ENCODE measurements around the gene TTBK1. TPM values are rescaled to one million over a fixed set of nuclear protein-coding genes. Genes with fewer than 3 reads are reported as not detected.

Gene TTBK1
- total RNA-seq, 2 experiments from 2014 or later = 0.20 to 0.80 TPM

DNA sequence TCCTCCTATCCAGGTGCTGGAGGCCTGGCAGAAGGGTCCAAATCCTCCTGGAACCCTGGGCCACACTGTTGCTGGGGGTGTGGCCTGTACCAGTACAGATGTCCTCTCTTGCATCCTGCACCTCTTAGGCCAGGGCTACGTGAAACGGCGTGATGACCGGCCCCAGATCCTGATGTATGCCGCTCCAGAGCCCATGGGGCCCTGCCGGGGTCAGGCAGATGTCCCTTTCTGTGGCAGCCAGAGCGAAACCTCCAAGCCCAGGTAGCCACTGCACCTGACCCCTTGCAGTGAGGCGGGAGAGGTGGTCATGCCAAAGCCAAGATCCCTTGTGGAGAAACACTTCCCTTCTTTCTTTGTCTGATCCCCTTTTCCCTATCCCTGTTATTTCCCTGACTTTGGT lies 28.2 kb upstream of the TTBK1 start:
- no peaks in the 10 kb centered on the region for H3K9me3 Mint-ChIP-seq (ENCODE audit: low read depth)
- peaks cover 3% of the 10 kb centered on the region for H3K36me3 Mint-ChIP-seq
- CTCF ChIA-PET = no interaction called here
- no peak overlapping the region for H3K4me3 Mint-ChIP-seq
- no peak for DNase-seq
- ATAC-seq = no peak
- H3K4me1 Mint-ChIP-seq = no peaks in the 10 kb centered on the region
- no peaks in the 10 kb centered on the region for H3K27me3 Mint-ChIP-seq
- H3K27ac Mint-ChIP-seq = peak overlapping the region; percentile 39

DNA sequence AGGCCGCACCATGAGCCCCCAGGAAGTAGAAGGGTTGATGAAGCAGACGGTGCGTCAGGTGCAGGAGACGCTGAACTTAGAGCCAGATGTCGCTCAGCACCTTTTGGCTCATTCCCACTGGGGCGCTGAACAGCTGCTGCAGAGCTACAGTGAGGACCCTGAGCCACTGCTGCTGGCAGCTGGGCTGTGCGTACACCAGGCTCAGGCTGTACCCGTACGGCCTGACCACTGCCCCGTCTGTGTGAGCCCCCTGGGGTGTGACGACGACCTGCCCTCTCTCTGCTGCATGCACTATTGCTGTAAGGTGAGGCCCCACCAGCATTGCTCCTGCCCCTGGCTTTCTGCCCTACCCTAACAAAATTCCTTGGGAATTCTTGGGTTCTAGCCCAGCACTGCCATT lies 27.1 kb upstream of the TTBK1 start:
- Mint-ChIP-seq H3K9me3 (ENCODE audit: low read depth) (no peaks in the 10 kb centered on the region), H3K27me3 (no peaks in the 10 kb centered on the region), H3K27ac (no peak overlapping the region), H3K36me3 (peaks cover 6% of the 10 kb centered on the region), H3K4me3 (no peak overlapping the region), H3K4me1 (no peaks in the 10 kb centered on the region)
- CTCF ChIA-PET = interaction anchor here (1.9 kb wide), 1 partner anchor 13 kb away, joined by 12 read pairs; the partner anchor contains the start of gene DNPH1
- DNase-seq (no peak), ATAC-seq (no peak)

DNA sequence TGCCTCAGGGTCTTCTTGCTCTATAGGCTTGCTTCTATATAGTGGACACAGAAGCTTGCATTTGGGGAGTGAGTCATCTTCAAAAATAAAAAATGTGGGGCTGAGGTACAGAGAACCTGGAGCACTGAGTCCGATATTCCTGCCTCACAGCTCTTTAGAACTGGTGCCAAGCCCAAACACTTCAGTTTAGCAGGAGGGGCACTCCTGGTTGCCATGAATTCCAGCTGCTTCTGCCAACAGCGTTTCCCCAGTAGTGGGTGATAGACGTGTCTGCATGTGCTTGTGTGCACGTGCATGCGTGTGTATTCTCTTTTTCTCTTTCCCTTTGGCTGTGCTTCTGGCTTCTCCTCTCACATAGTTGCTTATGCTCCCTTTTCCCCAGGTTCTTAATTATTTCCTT lies 25.9 kb upstream of the TTBK1 start:
- H3K4me1 Mint-ChIP-seq = peaks cover 3% of the 10 kb centered on the region
- peaks cover 9% of the 10 kb centered on the region for H3K36me3 Mint-ChIP-seq
- H3K4me3 Mint-ChIP-seq = no peak overlapping the region
- no peak overlapping the region for H3K27ac Mint-ChIP-seq
- CTCF ChIA-PET = interaction anchor here (1.9 kb wide), 1 partner anchor 12 kb away, joined by 12 read pairs; the partner anchor contains the start of gene DNPH1
- ATAC-seq = no peak
- H3K27me3 Mint-ChIP-seq = no peaks in the 10 kb centered on the region
- no peaks in the 10 kb centered on the region for H3K9me3 Mint-ChIP-seq (ENCODE audit: low read depth)
- no peak for DNase-seq

DNA sequence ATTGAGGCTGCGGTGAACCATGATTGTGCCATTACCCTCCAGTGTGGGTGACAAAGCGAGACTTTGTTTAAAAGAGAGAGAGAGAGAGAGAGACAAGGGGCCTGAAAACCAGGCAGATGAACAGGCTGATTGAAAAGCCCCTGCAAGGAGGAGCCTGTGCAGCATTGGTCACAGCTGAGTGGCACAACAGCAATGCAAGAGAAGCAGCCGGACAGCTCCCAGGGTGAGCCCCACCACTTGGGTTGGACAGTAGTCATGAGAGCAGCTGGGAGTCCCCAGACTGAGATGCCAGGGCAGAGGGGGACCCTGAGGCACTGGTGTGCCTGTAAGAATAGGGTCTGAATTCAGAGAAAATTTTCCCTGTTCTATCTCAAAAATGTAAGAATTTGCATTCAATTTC lies 24.2 kb upstream of the TTBK1 start:
- Mint-ChIP-seq H3K4me3 (no peak overlapping the region), H3K4me1 (peaks cover 13% of the 10 kb centered on the region), H3K9me3 (ENCODE audit: low read depth) (no peaks in the 10 kb centered on the region), H3K27me3 (no peaks in the 10 kb centered on the region), H3K36me3 (peaks cover 14% of the 10 kb centered on the region), H3K27ac (no peak overlapping the region)
- no peak for ATAC-seq
- DNase-seq = no peak
- CTCF ChIA-PET = interaction anchor here (1.6 kb wide), 1 partner anchor 10 kb away, joined by 6 read pairs; the partner anchor contains the start of gene DNPH1

DNA sequence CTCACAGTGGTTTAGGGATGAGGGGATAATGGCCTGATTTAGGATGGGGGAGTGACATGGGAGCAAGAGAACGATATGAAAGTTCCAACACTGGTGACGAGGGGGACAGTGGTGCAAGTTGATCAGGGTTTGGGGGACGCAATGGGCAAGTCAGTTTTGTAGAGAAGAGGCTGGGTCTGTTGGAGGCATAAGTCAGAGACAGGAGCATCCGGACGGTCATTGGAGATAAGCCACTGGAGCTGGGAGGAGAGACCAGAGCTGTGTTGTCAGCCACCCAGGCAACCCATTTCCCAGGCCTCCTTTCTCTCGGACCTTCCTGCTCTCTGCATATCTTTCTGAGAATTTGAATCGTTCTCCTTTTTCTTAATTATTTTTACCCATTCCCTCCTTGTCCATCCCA lies 23.5 kb upstream of the TTBK1 start:
- H3K27ac Mint-ChIP-seq = no peak overlapping the region
- CTCF ChIA-PET = interaction anchor here (1.6 to 1.7 kb wide), 2 partner anchors 9 to 10 kb away, joined by 6 to 13 read pairs; partner anchors contain the start of gene DNPH1
- no peak for DNase-seq

DNA sequence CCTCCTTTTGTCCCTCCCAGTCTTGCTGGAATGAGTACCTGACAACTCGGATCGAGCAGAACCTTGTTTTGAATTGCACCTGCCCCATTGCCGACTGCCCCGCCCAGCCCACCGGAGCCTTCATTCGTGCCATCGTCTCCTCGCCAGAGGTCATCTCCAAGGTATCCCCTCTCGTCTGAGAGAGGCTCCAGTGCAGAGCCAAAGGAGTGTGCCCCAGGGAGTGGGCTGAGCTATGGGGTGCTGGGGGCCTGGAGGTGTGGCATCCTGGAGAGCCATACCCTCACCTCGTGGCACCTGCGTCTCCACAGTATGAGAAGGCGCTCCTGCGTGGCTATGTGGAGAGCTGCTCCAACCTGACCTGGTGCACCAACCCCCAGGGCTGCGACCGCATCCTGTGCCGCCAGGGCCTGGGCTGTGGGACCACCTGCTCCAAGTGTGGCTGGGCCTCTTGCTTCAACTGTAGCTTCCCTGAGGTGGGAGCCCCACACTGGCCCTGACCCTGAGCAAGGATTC lies 22.8 kb upstream of the TTBK1 start:
- DNase-seq = no peak
- Mint-ChIP-seq H3K4me1 (peaks cover 23% of the 10 kb centered on the region), H3K27ac (no peak overlapping the region), H3K4me3 (no peak overlapping the region), H3K9me3 (ENCODE audit: low read depth) (no peaks in the 10 kb centered on the region), H3K27me3 (no peaks in the 10 kb centered on the region), H3K36me3 (peaks cover 17% of the 10 kb centered on the region)
- no peak for ATAC-seq
- CTCF ChIA-PET = interaction anchor here (0.9 to 1.7 kb wide), 3 partner anchors 10 to 165 kb away, joined by 3 to 13 read pairs (median 3); partner anchors contain the start of gene DNPH1

More for the DNA sequence above, 23.5 kb upstream of the TTBK1 start:
- H3K27me3 Mint-ChIP-seq = no peaks in the 10 kb centered on the region
- H3K36me3 Mint-ChIP-seq = peaks cover 17% of the 10 kb centered on the region
- H3K9me3 Mint-ChIP-seq (ENCODE audit: low read depth) = no peaks in the 10 kb centered on the region
- ATAC-seq = no peak
- H3K4me3 Mint-ChIP-seq = no peak overlapping the region
- H3K4me1 Mint-ChIP-seq = peaks cover 19% of the 10 kb centered on the region

DNA sequence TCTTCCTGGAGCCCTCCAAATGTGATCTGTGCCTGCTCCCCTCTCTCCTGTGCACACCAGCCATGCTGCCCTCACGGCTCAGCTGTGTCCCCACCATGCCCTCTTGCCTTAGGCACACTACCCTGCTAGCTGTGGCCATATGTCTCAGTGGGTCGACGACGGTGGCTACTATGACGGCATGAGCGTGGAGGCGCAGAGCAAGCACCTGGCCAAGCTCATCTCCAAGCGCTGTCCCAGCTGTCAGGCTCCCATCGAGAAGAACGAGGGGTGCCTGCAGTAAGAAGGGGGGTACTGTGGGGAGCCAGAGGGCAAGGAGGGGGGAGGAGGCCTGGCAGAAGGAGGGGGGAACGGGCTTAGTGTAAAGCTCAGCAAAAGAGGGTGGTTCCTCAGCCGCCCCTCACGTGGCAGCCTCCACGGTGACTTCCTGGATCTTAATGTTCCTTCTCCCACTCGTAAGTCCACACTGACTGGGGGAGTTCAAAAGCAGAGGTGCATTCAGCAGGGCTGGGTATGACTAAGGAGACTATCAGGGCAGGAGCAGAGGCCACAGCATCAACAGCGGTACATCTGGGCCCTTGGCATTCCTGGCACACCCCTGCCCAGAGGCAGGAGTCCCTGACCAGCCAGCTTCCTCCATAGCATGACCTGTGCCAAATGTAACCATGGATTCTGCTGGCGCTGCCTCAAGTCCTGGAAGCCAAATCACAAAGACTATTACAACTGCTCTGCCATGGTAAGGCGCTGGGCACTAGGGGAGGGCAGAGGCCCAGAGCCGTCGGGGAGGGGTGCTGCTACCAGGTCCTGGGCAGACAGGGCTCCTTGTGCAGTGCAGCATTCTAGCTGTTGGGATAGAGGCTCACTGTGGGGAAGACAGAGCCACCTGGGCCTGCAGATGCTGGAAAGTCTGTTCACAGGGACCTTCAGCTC lies 22.0 kb upstream of the TTBK1 start:
- CTCF ChIA-PET = interaction anchor here (0.9 to 1.7 kb wide), 4 partner anchors 9 to 166 kb away, joined by 3 to 13 read pairs (median 3); partner anchors contain the start of gene DNPH1
- H3K4me1 Mint-ChIP-seq = peaks cover 31% of the 10 kb centered on the region
- peaks cover 17% of the 10 kb centered on the region for H3K36me3 Mint-ChIP-seq
- no peak for ATAC-seq
- no peak overlapping the region for H3K4me3 Mint-ChIP-seq
- no peaks in the 10 kb centered on the region for H3K9me3 Mint-ChIP-seq (ENCODE audit: low read depth)
- peak overlapping the region; percentile 48 for H3K27ac Mint-ChIP-seq
- no peak for DNase-seq
- H3K27me3 Mint-ChIP-seq = no peaks in the 10 kb centered on the region

DNA sequence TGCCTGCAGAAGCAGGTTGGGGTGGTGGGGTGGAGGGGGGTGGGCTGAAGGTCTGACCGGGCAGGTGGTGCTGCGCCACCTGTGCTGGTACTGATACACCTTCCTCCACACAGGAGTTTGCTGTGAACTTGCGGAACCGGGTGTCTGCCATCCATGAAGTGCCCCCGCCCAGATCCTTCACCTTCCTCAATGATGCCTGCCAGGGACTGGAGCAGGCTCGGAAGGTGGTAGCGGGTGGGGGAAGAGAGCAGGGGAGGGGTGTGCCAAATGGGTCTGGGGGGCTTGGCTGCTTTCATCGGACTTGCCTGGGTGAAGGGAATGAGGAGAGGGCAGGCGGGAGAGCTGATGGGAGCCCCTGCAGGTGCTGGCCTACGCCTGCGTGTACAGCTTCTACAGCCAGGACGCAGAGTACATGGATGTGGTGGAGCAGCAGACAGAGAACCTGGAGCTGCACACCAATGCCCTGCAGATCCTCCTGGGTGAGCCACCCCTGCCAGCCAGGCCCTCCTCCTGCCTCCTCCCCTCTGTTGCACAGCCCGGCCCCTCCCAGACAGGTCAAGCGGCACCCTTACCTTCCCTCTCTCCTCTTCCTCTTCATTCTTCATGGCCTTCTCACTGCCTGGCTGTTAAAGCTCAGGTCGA lies 20.7 kb upstream of the TTBK1 start:
- Mint-ChIP-seq H3K9me3 (ENCODE audit: low read depth) (no peaks in the 10 kb centered on the region), H3K27ac (peak overlapping the region; percentile 98), H3K27me3 (no peaks in the 10 kb centered on the region), H3K4me1 (peaks cover 36% of the 10 kb centered on the region), H3K4me3 (no peak overlapping the region), H3K36me3 (peaks cover 18% of the 10 kb centered on the region)
- CTCF ChIA-PET = interaction anchor here (1.4 kb wide), 1 partner anchor 16 kb away, joined by 3 read pairs; no protein-coding TSS in a partner anchor
- DNase-seq (no peak), ATAC-seq (no peak)

DNA sequence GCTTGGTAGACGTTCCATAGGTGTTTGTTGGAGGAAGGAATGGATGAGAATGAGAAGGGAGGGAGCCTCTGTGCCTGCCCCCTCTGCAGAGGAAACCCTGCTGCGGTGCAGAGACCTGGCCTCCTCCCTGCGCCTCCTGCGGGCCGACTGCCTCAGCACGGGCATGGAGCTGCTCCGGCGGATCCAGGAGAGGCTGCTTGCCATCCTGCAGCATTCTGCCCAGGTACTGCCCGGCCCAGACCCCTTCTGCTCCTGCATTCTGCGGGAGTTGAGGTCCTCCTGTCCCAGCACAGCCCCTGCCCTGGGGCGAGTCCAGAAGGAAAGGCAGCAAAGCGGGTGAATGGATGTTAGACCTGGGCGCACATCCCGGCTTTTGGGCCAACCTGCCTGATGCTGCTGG lies 20.1 kb upstream of the TTBK1 start:
- DNase-seq = no peak
- CTCF ChIA-PET = interaction anchor here (1.2 to 2.1 kb wide), 4 partner anchors 15 to 51 kb away, joined by 3 to 11 read pairs (median 4); no protein-coding TSS in a partner anchor
- peaks cover 18% of the 10 kb centered on the region for H3K36me3 Mint-ChIP-seq
- H3K27ac Mint-ChIP-seq = peak overlapping the region; percentile 98
- no peak overlapping the region for H3K4me3 Mint-ChIP-seq
- H3K27me3 Mint-ChIP-seq = no peaks in the 10 kb centered on the region
- ATAC-seq = no peak
- H3K9me3 Mint-ChIP-seq (ENCODE audit: low read depth) = no peaks in the 10 kb centered on the region
- peaks cover 42% of the 10 kb centered on the region for H3K4me1 Mint-ChIP-seq

DNA sequence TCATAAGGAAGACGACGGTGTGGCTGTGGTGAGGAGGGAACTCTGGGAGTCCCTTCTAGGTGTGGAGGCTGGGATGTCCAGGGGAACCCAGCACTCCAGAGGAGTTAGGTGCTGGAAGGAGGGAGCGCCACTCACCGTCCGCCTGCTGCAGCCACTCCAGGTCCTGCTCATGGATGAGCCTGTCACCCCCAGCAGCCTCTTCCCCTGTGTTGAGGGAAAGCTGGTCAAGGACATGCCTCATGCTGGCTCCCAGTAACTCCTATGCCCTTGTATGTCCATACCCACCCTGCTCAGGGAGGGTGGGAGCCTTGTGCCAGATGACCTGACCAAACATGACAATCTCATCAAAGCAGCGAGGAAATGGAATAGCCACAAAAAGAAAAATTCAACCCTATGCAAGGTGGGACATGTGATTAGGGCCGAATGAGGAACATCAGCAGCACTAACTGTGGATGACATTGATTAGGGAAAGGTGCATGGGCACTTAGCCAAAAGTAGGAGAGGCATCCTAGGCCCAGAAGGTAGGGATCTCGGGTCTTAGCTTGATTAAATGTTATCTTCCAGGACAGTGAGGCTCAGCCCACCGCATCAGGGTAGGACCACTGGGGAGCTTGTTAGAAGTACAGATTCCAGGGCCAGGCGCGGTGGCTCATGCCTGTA lies 17.0 kb upstream of the TTBK1 start:
- no peak for ATAC-seq
- H3K27ac Mint-ChIP-seq = peak overlapping the region; percentile 26
- H3K27me3 Mint-ChIP-seq = peaks cover 2% of the 10 kb centered on the region
- peaks cover 56% of the 10 kb centered on the region for H3K4me1 Mint-ChIP-seq
- no peak overlapping the region for H3K4me3 Mint-ChIP-seq
- CTCF ChIA-PET = interaction anchor here (0.7 to 2.4 kb wide), 5 partner anchors 38 to 280 kb away, joined by 3 to 9 read pairs (median 4); partner anchors contain the start of gene CUL9
- H3K9me3 Mint-ChIP-seq (ENCODE audit: low read depth) = no peaks in the 10 kb centered on the region
- H3K36me3 Mint-ChIP-seq = peaks cover 15% of the 10 kb centered on the region
- DNase-seq = no peak

DNA sequence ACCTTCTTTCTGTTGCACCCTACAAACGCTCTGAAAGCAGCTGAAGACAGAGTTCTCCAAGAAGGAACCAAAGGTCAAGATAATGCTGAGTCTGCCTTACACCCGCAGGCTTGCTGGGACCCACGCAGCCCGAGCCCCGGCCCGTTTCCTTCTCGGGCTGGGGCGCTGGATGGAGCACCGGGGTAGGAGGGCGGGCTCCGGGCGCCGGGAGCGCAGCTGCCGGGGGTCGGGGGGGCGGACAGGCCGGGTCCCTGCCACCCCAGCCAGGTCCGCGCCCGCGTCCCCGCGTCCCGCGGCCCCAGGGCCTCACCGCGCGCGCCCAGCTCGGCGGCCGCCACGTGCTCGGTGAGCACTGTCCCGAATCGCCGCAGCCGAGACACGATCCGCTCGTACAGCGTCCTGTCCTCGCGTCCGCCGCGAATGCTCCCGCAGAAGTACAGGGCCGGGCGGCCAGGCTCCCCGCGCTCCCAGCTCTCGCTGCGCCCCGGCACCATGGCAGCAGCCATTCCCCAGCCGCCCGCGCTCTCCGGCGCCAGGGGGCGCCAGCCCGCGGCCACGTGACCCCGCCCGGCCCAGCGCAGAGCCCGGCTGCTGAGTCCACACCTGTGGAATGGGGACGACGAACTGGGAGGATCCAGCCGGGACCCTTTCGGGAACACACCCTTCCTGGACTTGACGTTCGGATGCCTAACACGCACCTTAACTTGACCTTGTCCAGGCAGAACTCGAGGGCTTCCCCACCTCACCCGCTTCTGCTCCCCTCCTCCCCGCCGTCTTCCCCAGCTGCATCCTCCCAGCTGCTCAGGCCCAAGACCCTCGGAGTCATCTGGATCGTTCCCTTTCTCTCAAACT lies 14.1 kb upstream of the TTBK1 start, which contains the start of gene DNPH1:
TSS of gene DNPH1 (minus strand) at position 531 of the 852 bp plus-strand sequence. CDS start at position 506, 25 bp downstream.
- H3K9me3 Mint-ChIP-seq (ENCODE audit: low read depth) = no peaks in the 10 kb centered on the region

More for the DNA sequence above, 14.1 kb upstream of the TTBK1 start, which contains the start of gene DNPH1:
- H3K4me3 Mint-ChIP-seq = peak within 1 kb of the TSS; percentile 84
- peaks cover 7% of the 10 kb centered on the region for H3K36me3 Mint-ChIP-seq
- CTCF ChIA-PET = interaction anchor here (0.6 to 3.6 kb wide), 45 partner anchors 9 to 400 kb away, joined by 3 to 30 read pairs (median 4); partner anchors contain the start of genes CNPY3, CUL7, CUL9 and GTPBP2
- peaks cover 43% of the 10 kb centered on the region for H3K4me1 Mint-ChIP-seq
- peak; percentile 81 for DNase-seq
- peaks cover 12% of the 10 kb centered on the region for H3K27me3 Mint-ChIP-seq
- H3K27ac Mint-ChIP-seq = peak within 1 kb of the TSS; percentile 85
- peak; percentile 92 for ATAC-seq

All from activated CD8-positive, alpha-beta memory T cell treated with anti-CD3 and anti-CD28 coated beads, Interleukin-2, amount 10 ng/mL, durations not matched to agents 7 days and 5 days (primary cell).